HG02571 (cell line): ENCODE results near the gene IL18R1.

Experiments used
- ATAC-seq: cut with Tn5 transposase; IDR thresholded peaks from one replicate; pipeline ENCODE4 v1.9.1; 2021; ENCODE audit warnings: mild to moderate bottlenecking, moderate library complexity; ENCODE audit not compliant: unreplicated experiment

The IL18R1 gene

GRCh38 chr2:102387763-102388546 lies 32.4 kb downstream of the IL18R1 start:
- ATAC-seq = no peak

DNA sequence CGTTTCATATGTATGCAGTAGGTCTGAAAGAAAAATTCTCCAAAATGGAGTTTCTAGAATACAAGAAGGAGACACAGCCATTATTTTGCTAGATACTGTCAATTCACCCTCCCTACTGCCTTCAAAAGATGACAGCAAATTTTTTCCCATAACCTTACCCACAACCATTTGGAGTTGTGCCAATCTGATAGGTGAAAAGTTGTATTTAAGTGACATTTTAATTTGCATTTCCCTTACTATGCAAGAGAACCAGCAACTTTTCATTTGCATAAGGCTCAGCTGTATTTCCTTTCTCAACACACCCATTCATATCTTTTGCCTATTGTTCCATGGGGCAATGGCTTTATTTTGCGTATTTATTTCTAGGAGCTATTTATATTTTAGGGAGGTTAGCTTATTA lies 36.0 kb downstream of the IL18R1 start:
- no peak for ATAC-seq

- no peak for ATAC-seq
Observed at GRCh38 chr2:102392096-102392495, 36.5 kb downstream of the IL18R1 start.

DNA sequence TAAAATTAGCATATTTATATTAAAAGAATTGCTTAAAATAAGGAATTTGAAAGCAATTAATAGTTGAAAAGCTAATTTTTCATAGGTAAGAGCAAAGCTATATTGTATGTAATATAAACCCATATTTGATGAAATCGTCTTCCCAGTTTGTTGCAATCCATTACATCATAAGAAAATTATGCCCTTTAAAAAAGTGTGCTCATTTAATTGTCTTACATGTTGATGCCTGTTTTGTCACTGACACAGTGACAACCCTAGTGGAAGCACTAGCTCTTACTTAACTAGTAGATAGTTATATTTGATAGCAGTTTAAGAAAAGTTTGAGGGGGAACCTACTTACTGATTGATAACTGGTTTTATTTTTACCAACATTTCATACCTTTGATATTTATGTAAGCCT lies 37.3 kb downstream of the IL18R1 start:
- ATAC-seq = no peak

GRCh38 chr2:102396012-102396411 lies 40.4 kb downstream of the IL18R1 start:
- ATAC-seq = no peak

- no peak for ATAC-seq
Observed at GRCh38 chr2:102397209-102397608, 41.6 kb downstream of the IL18R1 start.

GRCh38 chr2:102399499-102400141 lies 44.0 kb downstream of the IL18R1 start:
- no peak for ATAC-seq

- no peak for ATAC-seq
Observed at GRCh38 chr2:102401456-102401855, 45.9 kb downstream of the IL18R1 start.

- no peak for ATAC-seq
Observed at GRCh38 chr2:102401865-102402264, 46.3 kb downstream of the IL18R1 start.

DNA sequence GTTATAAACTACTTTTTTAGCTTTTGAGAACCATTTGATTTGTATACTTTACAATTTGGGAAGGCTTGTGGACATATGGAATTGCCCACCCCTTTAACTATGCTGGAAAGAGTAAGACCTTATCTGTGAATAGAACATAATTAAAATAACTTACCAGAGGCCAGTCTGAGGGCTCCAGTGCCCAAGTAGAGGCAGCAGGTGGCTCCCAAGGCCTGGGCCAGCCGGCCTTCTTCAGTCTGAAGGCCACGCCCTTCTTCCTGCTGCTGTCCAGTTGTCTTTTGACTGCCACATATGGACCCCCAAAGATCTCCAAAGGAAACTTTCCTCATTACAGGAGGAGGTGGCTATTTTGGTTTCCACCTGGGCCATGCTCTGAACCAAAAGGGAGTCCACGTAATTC lies 55.4 kb downstream of the IL18R1 start:
- no peak for ATAC-seq

DNA sequence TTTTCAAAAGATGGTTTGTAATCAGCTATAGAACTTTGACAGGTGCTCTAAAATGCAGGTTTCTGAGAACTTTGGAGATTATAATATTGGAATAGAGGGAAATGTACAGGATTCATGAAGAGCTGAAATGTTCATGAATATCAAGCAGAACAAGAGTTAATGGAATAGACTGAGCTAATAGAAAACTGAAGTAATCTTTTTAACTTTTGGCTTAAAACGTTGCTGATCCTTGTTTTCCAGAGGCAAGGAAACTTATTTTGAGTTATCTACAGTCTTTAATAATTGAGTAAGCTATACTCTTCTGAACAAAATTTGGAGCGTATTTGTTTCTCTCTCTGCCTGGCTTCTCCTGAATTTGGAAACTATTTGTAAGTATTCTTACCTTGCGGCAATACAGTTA lies 56.6 kb downstream of the IL18R1 start:
- no peak for ATAC-seq

DNA sequence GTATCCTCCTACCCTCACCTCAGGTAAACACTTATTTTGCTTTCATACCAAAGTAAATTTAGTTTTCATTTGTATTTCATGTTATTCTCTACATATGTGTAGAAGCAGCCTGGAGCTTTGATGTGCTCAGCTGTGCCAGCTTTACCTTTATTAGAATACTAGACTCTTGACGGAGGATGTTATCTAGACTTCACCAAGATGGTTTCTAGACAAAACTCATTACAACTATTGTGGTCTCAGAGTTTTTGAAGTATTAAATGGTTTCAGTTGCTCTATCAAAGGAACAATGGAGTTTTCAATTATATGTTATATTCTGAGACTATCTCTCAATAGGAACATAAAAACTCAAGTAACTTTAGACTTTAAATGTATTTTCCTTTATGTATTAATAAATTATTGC lies 62.4 kb downstream of the IL18R1 start:
- ATAC-seq = no peak

DNA sequence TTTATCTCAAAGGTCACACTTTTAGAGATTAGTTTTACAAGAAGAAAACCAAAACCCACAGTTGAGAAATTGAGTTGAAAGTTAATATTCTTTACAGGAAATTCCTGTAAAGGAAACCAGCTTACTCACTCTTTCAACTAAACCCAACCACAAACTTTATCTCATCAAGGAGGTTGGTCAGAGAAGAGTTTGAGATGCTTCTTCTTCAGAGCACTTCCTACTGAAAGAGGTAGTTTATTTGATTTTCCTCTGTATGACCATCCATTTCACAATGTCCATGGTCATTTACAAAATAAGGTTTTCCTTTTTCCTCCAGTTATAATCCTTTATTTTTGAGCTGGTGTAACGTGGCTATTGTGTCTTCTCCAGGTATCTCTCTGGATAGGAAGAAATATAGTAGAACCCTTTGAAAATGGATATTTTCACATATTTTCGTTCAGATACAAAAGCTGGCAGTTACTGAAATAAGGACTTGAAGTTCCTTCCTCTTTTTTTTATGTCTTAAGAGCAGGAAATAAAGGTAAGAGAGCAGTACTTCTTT lies 62.9 kb downstream of the IL18R1 start:
- no peak for ATAC-seq

DNA sequence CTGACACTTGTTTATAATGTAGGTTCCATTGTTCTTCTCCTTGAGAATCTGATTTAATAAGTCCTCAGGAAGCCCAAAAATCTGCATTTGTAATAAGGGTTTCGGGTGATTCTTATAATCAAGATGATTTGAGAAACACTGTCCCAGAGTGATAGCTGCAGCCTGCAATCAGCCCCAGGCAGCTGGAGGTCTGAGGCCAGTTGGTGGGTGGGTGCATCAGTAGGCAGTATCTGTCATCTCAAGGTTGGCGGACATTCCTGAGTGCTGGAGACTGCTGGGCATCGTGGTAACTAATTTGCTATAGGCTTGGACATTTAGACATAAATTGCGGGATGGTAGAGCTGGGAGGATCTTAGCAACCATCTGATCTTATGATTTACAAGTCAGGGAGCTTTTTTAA lies 64.7 kb downstream of the IL18R1 start:
- no peak for ATAC-seq

GRCh38 chr2:102421890-102422759 lies 66.5 kb downstream of the IL18R1 start:
- no peak for ATAC-seq

DNA sequence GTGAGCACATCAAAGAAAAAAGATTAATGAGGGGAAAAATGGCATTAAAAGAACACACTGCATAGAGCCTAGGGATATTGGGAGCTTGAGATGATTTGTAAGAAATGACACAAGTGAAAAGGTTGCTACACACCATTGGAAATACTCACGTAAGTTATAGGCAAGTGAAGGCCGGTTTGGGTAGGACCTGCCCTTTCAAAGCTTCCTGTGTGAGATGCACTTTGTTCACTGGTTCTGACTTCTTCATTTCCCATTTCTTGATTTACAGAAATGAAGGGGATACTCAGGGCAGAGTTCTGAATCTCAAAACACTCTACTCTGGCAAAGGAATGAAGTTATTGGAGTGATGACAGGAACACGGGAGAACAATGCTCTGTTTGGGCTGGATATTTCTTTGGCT lies 67.3 kb downstream of the IL18R1 start, which contains the start of gene IL18RAP:
Gene IL18RAP (plus strand): TSS at position 251 of the 400 bp plus-strand sequence. CDS start 118 bp downstream, at position 369.
- ATAC-seq = no peak

DNA sequence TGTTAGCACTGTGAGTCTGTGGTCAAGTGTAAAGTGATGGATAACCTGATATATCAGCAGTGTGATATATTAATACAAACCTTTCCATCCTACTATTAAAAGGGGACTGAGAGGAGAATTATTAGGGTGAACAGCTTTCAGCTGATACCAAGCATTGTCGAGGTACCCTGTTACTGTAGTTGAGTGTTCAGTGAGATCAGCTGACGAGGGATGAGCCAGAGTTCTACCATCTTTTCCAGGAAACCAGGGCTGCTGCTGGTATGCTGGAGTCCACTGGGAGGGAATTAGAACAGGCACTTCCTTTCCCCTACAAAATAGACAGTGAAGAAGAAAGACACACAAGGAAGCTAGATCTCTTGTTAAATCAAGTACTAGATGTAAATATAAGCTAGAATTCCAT lies 67.8 kb downstream of the IL18R1 start:
- no peak for ATAC-seq

GRCh38 chr2:102424754-102425153 lies 69.2 kb downstream of the IL18R1 start:
- ATAC-seq = peak; percentile 78

DNA sequence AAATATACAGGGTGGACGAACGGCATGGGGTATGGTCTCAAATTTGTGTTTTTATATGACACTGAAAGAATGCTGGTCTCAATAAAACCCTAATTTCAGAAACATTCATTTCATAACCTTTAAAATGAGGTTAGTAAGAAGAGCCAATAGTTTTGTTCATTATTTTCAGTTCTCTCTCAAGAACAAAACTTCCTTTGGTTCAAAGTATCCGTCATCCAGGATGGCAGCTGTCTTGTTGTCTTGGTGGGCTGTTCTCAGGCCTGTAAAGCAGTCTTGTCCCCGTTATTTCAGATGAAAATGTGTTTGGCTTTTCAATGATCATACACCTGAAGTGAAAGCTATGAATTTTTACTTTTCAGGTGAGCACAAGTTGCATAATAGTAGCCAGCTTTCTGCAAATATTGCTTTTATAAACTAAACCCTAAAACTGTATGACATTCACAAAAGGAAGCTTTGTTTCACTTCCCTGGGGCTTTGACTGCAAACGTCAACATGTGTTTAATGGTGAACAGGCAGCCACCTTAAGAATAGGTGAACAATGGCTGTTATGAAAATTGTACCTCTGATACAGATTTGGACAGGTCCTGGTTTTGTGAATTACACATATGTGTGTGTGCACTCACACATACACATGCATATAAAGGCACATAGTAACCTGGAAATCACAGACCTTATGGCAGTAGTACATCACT lies 70.0 kb downstream of the IL18R1 start:
- no peak for ATAC-seq

- ATAC-seq = no peak
Observed at GRCh38 chr2:102427249-102427648, 71.7 kb downstream of the IL18R1 start.

DNA sequence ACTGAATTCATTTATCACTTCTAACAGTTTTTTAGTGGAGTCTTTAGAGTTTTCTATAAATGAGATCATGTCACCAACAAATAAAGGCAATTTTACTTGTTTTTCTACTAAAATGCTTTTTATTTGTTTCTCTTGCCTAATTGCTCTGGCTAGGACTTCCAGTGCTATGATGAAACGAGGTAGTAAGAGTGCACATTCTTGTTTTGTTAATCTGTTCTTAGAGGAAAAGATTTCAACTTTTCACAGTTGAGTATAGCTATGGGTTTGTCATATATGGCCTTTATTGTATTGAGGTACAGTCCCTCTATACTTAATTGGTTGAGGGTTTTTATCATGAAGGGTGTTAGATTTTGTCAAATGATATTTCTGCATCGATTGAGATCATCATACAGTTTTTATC lies 73.0 kb downstream of the IL18R1 start:
- ATAC-seq = no peak
